Measurements from ENCODE around the gene PPIA. TPM values are rescaled to one million over a fixed set of nuclear protein-coding genes. Genes with fewer than 3 reads are reported as not detected.

PPIA gene
- total RNA-seq, 1 experiment from 2014 or later: 3,599 TPM

DNA sequence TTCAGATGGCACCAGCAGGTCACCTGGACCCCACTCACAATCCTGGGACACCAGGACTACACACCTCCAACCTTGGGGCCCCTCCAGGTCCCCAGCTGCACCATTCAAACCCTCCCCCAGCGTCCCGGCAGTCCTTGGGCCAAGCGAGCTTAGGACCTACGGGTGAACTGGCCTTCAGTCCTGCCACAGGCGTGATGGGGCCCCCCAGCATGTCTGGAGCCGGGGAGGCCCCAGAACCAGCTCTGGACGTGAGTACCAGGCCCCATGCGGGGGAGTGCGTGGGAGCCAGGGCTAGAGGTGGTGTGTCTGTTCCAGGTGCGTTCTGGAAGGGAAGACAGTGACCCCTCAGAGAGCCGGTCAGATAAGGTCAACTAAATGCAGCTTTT lies 30.1 kb upstream of the PPIA start:
- CTCF ChIA-PET: no interaction called here
- Histone ChIP-seq H3K79me2 (ENCODE audit: low read depth) (no peaks in the 10 kb centered on the region), H4K20me1 (ENCODE audit: insufficient read depth) (0 out of 2 replicates have a peak, but pooled peaks cover 3% of the 10 kb centered on the region), H3K4me1 (replicated peaks; ENCODE audit: insufficient read depth) (peaks cover 9% of the 10 kb centered on the region), H3K27me3 (ENCODE audit: insufficient read depth, low read depth) (no peaks in the 10 kb centered on the region), H3K36me3 (ENCODE audit: low read depth) (0 out of 2 replicates have a peak, but pooled peaks cover 14% of the 10 kb centered on the region), H3F3A (ENCODE audit: insufficient read depth, low read depth) (peaks cover 27% of the 10 kb centered on the region), H3K4me3 (no peak overlapping the region), H3K9me3 (ENCODE audit: insufficient read depth, low read depth) (no peaks in the 10 kb centered on the region), H3K4me2 (no peak overlapping the region), H3K9me2 (ENCODE audit: insufficient read depth) (no peaks in the 10 kb centered on the region), H3K27ac (no peak overlapping the region), H2AFZ (no peak overlapping the region)
- intact Hi-C loops (cut with micrococcal nuclease; ENCODE audit: unreplicated experiment): no loop called here
- TF ChIP-seq, protein P1, sequence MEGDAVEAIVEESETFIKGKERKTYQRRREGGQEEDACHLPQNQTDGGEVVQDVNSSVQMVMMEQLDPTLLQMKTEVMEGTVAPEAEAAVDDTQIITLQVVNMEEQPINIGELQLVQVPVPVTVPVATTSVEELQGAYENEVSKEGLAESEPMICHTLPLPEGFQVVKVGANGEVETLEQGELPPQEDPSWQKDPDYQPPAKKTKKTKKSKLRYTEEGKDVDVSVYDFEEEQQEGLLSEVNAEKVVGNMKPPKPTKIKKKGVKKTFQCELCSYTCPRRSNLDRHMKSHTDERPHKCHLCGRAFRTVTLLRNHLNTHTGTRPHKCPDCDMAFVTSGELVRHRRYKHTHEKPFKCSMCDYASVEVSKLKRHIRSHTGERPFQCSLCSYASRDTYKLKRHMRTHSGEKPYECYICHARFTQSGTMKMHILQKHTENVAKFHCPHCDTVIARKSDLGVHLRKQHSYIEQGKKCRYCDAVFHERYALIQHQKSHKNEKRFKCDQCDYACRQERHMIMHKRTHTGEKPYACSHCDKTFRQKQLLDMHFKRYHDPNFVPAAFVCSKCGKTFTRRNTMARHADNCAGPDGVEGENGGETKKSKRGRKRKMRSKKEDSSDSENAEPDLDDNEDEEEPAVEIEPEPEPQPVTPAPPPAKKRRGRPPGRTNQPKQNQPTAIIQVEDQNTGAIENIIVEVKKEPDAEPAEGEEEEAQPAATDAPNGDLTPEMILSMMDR (conservative IDR thresholded peaks at IDR 0.05): no peak
- no peak for TF ChIP-seq EZH2 (IDR thresholded peaks at IDR 0.05; ENCODE audit: low read depth)
- peak in 1 of 2 experiments; percentile 33 for DNase-seq
- no TSS peak for BruUV-seq (replicated peaks)
- POLR2A ChIA-PET (ENCODE audit: unreplicated experiment): interaction anchor here (0.6 to 0.9 kb wide), 2 partner anchors 17 to 38 kb away, joined by 3 to 8 read pairs; no protein-coding TSS in a partner anchor

DNA sequence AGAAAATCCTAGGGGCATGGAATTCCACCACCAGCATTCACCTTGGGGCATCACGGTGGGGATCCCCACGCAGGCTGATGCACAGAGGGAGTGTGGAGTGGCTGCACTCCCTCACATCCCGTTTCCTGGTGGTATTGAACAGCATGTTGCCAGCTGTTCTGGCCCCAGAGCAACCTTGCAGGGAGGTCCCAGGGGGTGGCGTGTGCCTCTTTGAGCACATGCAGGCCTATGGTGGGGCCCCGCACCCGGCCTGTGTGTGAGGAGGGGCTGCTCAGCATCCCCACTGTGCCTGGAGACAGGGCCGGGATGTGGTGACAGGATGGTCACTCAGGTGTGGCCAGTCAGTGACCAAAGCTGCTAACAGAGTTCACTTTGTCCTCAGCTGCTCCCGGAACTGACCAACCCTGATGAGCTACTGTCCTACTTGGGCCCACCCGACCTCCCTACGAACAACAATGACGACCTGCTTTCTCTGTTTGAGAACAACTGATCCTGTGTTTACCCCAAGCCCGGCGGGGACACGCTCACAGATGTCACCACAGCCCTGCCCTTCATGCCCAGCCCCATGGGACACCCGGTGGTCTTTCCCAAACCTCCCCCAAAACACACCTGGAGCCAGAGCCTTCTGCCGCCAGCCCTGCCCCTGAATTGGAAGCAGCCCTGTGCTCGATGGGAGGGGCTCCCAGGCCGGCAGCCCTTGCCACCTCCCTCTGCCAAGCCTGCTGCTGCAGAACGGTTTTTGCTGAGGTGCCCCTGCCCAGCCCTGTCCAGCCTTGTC lies 29.2 kb upstream of the PPIA start:
- Histone ChIP-seq H3K9me2 (ENCODE audit: insufficient read depth) (no peaks in the 10 kb centered on the region), H2AFZ (no peak overlapping the region), H3K36me3 (ENCODE audit: low read depth) (0 out of 2 replicates have a peak, but pooled peaks cover 14% of the 10 kb centered on the region), H3K27me3 (ENCODE audit: insufficient read depth, low read depth) (no peaks in the 10 kb centered on the region), H4K20me1 (ENCODE audit: insufficient read depth) (0 out of 2 replicates have a peak, but pooled peaks cover 3% of the 10 kb centered on the region), H3F3A (ENCODE audit: insufficient read depth, low read depth) (peaks cover 27% of the 10 kb centered on the region), H3K4me1 (replicated peaks; ENCODE audit: insufficient read depth) (peaks cover 9% of the 10 kb centered on the region), H3K9me3 (ENCODE audit: insufficient read depth, low read depth) (no peaks in the 10 kb centered on the region), H3K4me3 (no peak overlapping the region), H3K79me2 (ENCODE audit: low read depth) (no peaks in the 10 kb centered on the region), H3K4me2 (no peak overlapping the region), H3K27ac (no peak overlapping the region)
- no peak for TF ChIP-seq EZH2 (IDR thresholded peaks at IDR 0.05; ENCODE audit: low read depth)
- TF ChIP-seq, protein P1 (conservative IDR thresholded peaks at IDR 0.05): no peak
- TSS peak; percentile 16 for BruUV-seq (replicated peaks)
- ChIA-PET CTCF (no interaction called here), POLR2A (ENCODE audit: unreplicated experiment) (interaction anchor here (0.6 to 0.9 kb wide), 3 partner anchors 18 to 37 kb away, joined by 3 to 8 read pairs (median 3); no protein-coding TSS in a partner anchor)
- DNase-seq: peak in 1 of 2 experiments; percentile 26
- intact Hi-C loops (cut with micrococcal nuclease; ENCODE audit: unreplicated experiment): no loop called here

DNA sequence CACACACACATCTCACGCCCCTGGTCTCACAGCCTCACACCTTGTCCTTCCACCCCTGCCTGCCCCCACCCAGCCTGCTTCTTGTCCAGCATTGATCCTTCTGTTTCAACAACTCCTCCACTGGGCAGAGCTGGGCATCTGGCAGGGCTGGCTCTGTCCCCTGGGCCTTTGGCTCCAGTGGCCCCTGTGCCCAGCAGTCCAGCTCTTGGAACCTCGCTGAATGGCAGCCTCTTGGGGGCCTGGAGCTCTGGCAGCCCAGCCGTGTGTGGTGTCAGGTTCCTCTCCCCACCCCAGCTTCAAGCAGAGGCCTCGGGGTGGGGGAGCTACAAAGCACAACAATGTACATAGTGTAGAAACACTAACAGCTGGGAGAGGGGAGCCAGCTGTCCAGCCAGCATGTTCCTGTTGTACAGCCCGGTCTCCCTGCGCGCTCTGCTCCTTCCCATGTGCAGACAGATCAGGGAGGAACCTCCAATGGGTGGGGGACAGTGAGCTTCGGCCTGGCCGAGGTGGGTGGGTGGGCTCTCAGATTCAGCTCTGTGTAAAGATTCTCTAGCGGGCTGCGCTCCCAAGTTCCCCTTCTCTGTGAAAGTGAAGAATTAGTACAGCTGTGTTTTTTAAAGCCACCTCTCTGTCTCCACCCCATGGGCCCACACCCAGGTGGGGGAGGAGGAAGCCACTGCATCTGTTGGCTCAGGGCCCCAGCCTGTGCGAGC lies 28.4 kb upstream of the PPIA start:
- Histone ChIP-seq H3K4me2 (no peak overlapping the region), H3K9me2 (ENCODE audit: insufficient read depth) (no peaks in the 10 kb centered on the region), H3K9me3 (ENCODE audit: insufficient read depth, low read depth) (no peaks in the 10 kb centered on the region), H2AFZ (no peak overlapping the region), H3K79me2 (ENCODE audit: low read depth) (no peaks in the 10 kb centered on the region), H3K4me3 (no peak overlapping the region), H3K36me3 (ENCODE audit: low read depth) (0 out of 2 replicates have a peak, but pooled peaks cover 14% of the 10 kb centered on the region), H4K20me1 (ENCODE audit: insufficient read depth) (0 out of 2 replicates have a peak, but pooled peaks cover 3% of the 10 kb centered on the region), H3K27ac (no peak overlapping the region), H3K27me3 (ENCODE audit: insufficient read depth, low read depth) (no peaks in the 10 kb centered on the region), H3F3A (ENCODE audit: insufficient read depth, low read depth) (peaks cover 27% of the 10 kb centered on the region), H3K4me1 (replicated peaks; ENCODE audit: insufficient read depth) (peaks cover 9% of the 10 kb centered on the region)
- no TSS peak for BruUV-seq (replicated peaks)
- peak in 1 of 2 experiments; percentile 30 for DNase-seq
- intact Hi-C loops (cut with micrococcal nuclease; ENCODE audit: unreplicated experiment): no loop called here
- POLR2A ChIA-PET (ENCODE audit: unreplicated experiment): interaction anchor here (0.6 kb wide), 2 partner anchors 36 to 1117 kb away, joined by 3 to 4 read pairs; no protein-coding TSS in a partner anchor
- CTCF ChIA-PET: no interaction called here
- TF ChIP-seq EZH2 (IDR thresholded peaks at IDR 0.05; ENCODE audit: low read depth): no peak
- TF ChIP-seq, protein P1 (conservative IDR thresholded peaks at IDR 0.05): no peak

All from PC-9 (cell line).